ENCODE results near the gene NWD2.

The NWD2 gene

DNA sequence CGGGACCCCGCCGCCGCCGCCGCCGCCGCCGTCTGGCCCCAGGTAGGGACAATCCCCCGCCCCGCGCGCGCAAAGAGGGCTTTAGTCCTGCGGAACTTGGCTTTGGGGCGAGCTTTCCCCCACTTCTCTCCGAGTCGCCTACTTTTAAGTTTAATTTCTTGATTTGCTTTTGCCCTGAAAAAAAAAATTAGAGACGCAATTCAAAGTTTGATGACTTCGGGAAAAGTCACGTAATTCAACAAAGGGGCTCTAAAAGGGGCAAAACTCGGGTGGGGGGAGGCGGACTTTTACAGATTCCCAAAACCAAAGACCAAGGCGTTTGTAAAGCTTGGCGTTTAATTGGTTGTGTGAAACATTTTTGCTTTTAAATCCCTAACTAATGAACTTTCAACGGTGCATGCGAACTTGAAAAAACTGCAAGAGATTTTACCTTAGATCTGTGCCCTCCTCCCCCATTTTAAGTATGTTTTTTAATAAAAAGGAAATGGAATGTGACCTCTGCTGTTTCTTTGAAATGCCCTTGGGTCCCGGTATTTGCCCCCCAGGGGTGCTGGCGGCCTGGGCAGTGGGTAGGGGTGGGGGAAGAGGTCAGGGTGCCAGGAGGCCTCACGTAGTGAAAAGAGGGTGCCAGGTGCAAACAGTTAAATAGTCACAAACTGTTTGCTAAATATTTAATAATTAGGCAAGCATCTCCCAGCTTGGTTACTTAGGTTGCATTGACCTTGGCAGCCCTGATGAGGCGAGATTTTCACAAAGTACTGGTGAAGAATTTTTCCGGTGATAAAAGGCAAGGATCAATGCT, 209.7 kb downstream of the NWD2 start:
- no peak overlapping the region for H3K4me3 ChIP-seq (ENCODE audit: control insufficient read depth, low read depth, low read length)
- TF ChIP-seq, protein P1, sequence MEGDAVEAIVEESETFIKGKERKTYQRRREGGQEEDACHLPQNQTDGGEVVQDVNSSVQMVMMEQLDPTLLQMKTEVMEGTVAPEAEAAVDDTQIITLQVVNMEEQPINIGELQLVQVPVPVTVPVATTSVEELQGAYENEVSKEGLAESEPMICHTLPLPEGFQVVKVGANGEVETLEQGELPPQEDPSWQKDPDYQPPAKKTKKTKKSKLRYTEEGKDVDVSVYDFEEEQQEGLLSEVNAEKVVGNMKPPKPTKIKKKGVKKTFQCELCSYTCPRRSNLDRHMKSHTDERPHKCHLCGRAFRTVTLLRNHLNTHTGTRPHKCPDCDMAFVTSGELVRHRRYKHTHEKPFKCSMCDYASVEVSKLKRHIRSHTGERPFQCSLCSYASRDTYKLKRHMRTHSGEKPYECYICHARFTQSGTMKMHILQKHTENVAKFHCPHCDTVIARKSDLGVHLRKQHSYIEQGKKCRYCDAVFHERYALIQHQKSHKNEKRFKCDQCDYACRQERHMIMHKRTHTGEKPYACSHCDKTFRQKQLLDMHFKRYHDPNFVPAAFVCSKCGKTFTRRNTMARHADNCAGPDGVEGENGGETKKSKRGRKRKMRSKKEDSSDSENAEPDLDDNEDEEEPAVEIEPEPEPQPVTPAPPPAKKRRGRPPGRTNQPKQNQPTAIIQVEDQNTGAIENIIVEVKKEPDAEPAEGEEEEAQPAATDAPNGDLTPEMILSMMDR (conservative IDR thresholded peaks at IDR 0.05; ENCODE audit: control insufficient read depth, insufficient read depth, low read depth, low read length), result no peak
- DNase-seq (ENCODE audit: low read depth), result no peak

GRCh38 chr4:37455301-37456131, 211.0 kb downstream of the NWD2 start:
- no peak overlapping the region for H3K4me3 ChIP-seq (ENCODE audit: control insufficient read depth, low read depth, low read length)
- TF ChIP-seq, protein P1 (conservative IDR thresholded peaks at IDR 0.05; ENCODE audit: control insufficient read depth, insufficient read depth, low read depth, low read length), result no peak
- no peak for DNase-seq (ENCODE audit: low read depth)

DNA sequence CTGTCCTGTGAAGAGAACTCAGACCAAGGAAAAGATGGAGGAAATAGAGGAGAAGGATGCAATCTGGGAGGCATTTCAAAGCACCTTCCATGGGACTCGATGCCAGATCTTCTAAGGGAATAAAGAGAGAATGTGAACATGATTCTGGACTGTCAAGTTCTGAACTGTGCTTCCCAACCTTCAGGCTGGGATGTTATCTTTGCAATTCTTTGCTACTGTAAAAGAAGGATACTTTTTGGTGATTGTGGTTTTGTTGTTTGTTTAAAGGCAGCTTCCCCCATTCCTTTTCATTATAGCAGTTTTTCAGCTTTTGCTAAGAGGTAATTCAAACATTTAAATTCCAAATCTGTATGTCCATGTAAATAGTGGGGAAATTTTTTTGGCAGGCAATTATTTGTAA, 217.3 kb downstream of the NWD2 start:
- DNase-seq (ENCODE audit: low read depth), result no peak
- TF ChIP-seq, protein P1 (conservative IDR thresholded peaks at IDR 0.05; ENCODE audit: control insufficient read depth, insufficient read depth, low read depth, low read length), result no peak
- no peak overlapping the region for H3K4me3 ChIP-seq (ENCODE audit: control insufficient read depth, low read depth, low read length)

- DNase-seq (ENCODE audit: low read depth), result no peak
- TF ChIP-seq, protein P1 (conservative IDR thresholded peaks at IDR 0.05; ENCODE audit: control insufficient read depth, insufficient read depth, low read depth, low read length), result no peak
- no peak overlapping the region for H3K4me3 ChIP-seq (ENCODE audit: control insufficient read depth, low read depth, low read length)
Measured at GRCh38 chr4:37463033-37463856, 218.7 kb downstream of the NWD2 start.

DNA sequence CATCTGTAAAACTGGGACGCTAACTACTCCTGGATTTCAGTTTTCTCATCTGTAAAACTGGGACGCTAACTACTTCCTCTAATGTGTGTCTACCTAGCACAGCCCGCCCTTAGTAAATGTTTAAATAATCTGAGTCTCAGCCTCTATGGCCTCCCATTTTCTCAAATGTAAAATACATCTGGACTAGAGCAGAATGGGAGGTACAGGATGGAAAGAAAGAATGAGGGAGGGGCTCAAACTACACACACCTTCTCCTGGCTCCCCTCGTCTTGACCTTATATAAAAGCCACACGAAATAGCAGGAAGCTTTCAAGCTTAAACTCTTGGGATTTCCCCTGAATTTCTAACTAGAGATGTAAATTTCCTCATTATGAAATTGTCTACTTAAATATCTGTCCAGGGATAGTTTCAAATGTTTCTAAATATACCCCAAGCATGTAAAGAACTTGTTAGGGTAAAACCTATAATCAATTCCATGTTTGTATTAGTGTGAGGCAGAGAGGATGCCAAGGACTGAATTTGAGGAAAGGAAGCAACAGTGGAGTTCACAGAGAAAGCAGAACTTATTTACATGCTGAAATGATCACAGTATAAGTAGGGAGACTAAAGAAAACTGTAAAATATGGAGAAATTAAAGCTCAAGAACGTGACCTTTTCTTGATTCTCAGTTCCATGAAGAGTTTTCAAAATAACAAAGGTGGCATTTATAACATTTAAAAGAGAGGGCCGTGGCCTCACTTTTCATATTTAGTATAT, 220.0 kb downstream of the NWD2 start:
- no peak overlapping the region for H3K4me3 ChIP-seq (ENCODE audit: control insufficient read depth, low read depth, low read length)
- no peak for DNase-seq (ENCODE audit: low read depth)
- TF ChIP-seq, protein P1 (conservative IDR thresholded peaks at IDR 0.05; ENCODE audit: control insufficient read depth, insufficient read depth, low read depth, low read length), result no peak

DNA sequence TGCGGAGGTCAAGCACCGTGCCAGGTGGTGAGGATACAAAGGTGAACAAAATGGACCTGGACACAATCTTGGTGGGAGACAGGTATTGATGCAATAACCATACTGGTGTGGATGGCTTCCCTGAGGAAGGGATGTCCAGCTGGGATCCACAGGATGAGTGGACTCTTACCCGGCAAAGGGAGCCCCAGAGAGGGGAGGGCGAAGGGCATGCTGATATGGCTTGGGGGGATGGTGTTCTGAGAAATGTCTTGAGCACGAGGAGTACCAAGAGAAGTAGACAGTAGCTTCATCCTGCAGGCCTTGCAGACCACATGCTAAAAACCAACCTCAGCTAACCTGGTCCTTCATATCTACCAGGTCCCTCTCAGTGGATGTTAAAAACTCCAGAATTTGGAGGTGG, 220.8 kb downstream of the NWD2 start:
- DNase-seq (ENCODE audit: low read depth), result no peak
- H3K4me3 ChIP-seq (ENCODE audit: control insufficient read depth, low read depth, low read length), result no peak overlapping the region
- TF ChIP-seq, protein P1 (conservative IDR thresholded peaks at IDR 0.05; ENCODE audit: control insufficient read depth, insufficient read depth, low read depth, low read length), result no peak

Data from fibroblast of mammary gland (primary cell).